ENCODE measurements around the gene LPP. TPM values are rescaled to one million over a fixed set of nuclear protein-coding genes. Genes with fewer than 3 reads are reported as not detected.

Gene LPP
- total RNA-seq, 4 donors from 2014 or later: 109 to 170 (median 132) TPM

DNA sequence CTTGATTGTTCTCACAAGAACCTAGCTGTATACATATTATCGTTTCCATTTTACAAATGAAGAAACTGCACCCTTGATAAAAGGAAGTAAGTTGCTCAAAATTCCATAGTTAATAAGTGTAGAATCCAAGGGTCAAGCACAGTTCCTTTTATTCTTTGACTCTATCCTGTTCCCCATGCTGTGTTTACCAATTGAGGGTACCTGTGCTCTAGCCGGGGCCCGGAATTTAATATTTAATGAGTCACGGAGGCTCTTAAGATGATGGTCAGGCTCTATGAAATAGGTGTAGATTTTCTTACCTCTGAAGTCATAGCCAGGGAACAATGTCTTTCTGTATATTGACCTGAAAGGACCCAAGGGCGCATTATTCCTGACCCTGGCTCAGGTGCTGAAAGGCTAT is 65.2 kb downstream of the LPP start:
- Histone ChIP-seq H3K27me3 (no peaks in the 10 kb centered on the region), H3K4me1 (peaks cover 0 to 67% (median 3%) of the 10 kb centered on the region in 4 donors), H3K9me3 (no peaks in the 10 kb centered on the region), H3K4me3 (no peak overlapping the region), H3K36me3 (no peaks in the 10 kb centered on the region), H3K27ac (peak overlapping the region in 3 of 4 donors; percentile 55 to 87 (median 83))
- DNase-seq: no peak
- TF ChIP-seq POLR2A (IDR thresholded peaks at IDR 0.05): no peak
- no peak for TF ChIP-seq CTCF (IDR thresholded peaks at IDR 0.05)

- Histone ChIP-seq H3K36me3 (no peaks in the 10 kb centered on the region), H3K9me3 (no peaks in the 10 kb centered on the region), H3K4me1 (peaks cover 0 to 58% (median 2%) of the 10 kb centered on the region in 4 donors), H3K4me3 (no peak overlapping the region), H3K27ac (peak overlapping the region; percentile 11 to 87 (median 69)), H3K27me3 (no peaks in the 10 kb centered on the region)
- DNase-seq: no peak
- TF ChIP-seq POLR2A (IDR thresholded peaks at IDR 0.05) (no peak), CTCF (IDR thresholded peaks at IDR 0.05) (no peak)
These were observed 66.3 kb downstream of the LPP start for GRCh38 chr3:188220097-188220788.

GRCh38 chr3:188220988-188221818 is 67.2 kb downstream of the LPP start:
- H3K36me3 ChIP-seq: no peaks in the 10 kb centered on the region
- H3K4me1 ChIP-seq: peaks cover 0 to 49% (median 2%) of the 10 kb centered on the region in 4 donors
- no peak for TF ChIP-seq CTCF (IDR thresholded peaks at IDR 0.05)
- no peak for TF ChIP-seq POLR2A (IDR thresholded peaks at IDR 0.05)
- H3K27ac ChIP-seq: peak overlapping the region in 3 of 4 donors; percentile 55 to 87 (median 83)
- peak in 1 of 3 donors; percentile 72 for DNase-seq
- H3K27me3 ChIP-seq: no peaks in the 10 kb centered on the region
- no peaks in the 10 kb centered on the region for H3K9me3 ChIP-seq
- no peak overlapping the region for H3K4me3 ChIP-seq

- Histone ChIP-seq H3K36me3 (no peaks in the 10 kb centered on the region), H3K9me3 (no peaks in the 10 kb centered on the region), H3K27ac (peak overlapping the region in 1 of 4 donors; percentile 87), H3K27me3 (no peaks in the 10 kb centered on the region), H3K4me1 (peaks cover 0 to 23% (median 2%) of the 10 kb centered on the region in 4 donors), H3K4me3 (no peak overlapping the region)
- no peak for DNase-seq
- TF ChIP-seq POLR2A (IDR thresholded peaks at IDR 0.05) (no peak), CTCF (IDR thresholded peaks at IDR 0.05) (no peak)
These were observed 70.0 kb downstream of the LPP start for GRCh38 chr3:188223936-188224335.

- Histone ChIP-seq H3K27ac (no peak overlapping the region), H3K27me3 (no peaks in the 10 kb centered on the region), H3K4me1 (peaks cover 0 to 9% (median 0%) of the 10 kb centered on the region in 4 donors), H3K9me3 (no peaks in the 10 kb centered on the region), H3K4me3 (no peak overlapping the region), H3K36me3 (no peaks in the 10 kb centered on the region)
- TF ChIP-seq CTCF (IDR thresholded peaks at IDR 0.05) (no peak), POLR2A (IDR thresholded peaks at IDR 0.05) (no peak)
- DNase-seq: no peak
These were observed 73.5 kb downstream of the LPP start for GRCh38 chr3:188227442-188227841.

Measured in Peyer's patch (tissue), 4 donors.